Smooth muscle cell (in vitro differentiated cells): ENCODE results near the gene PIP4K2C. TPM values are rescaled to one million over a fixed set of nuclear protein-coding genes. Genes with fewer than 3 reads are reported as not detected.
"Not testable (repeated sequence)": the region's sequence is repeated elsewhere in the genome, so short reads cannot be mapped to it uniquely, and the experiment has no call there.

Source experiments
- DNase-seq: peaks from one replicate; lab custom pipeline; 2025; ENCODE audit not compliant: unreplicated experiment; lab: John Stamatoyannopoulos, UW
- H2AFZ ChIP-seq: fragments of 200-600 bp; sonication (generic); 2 replicates; pipeline ENCODE4 v1.6.0; 2016; ENCODE audit warnings: antibody characterized with exemption, low read depth, mild to moderate bottlenecking
- H3F3A ChIP-seq: fragments of 200-600 bp; sonication (generic); 2 replicates; pipeline ENCODE4 v1.6.0; 2017; ENCODE audit warnings: antibody characterized with exemption, low read depth
- H3K27ac ChIP-seq: fragments of 200-600 bp; sonication (generic); 2 replicates; pipeline ENCODE4 v1.5.1; 2016; ENCODE audit warnings: low read depth, mild to moderate bottlenecking
- H3K27me3 ChIP-seq: fragments of 200-600 bp; sonication (generic); 2 replicates; pipeline ENCODE4 v1.6.1; 2016; ENCODE audit warnings: low read depth, mild to moderate bottlenecking
- H3K36me3 ChIP-seq: fragments of 200-600 bp; sonication (generic); 2 replicates; pipeline ENCODE4 v1.5.1; 2016; ENCODE audit warnings: low read depth
- H3K4me1 ChIP-seq: fragments of 200-600 bp; sonication (generic); 2 replicates; pipeline ENCODE4 v1.5.1; 2016; ENCODE audit warnings: low read depth
- H3K4me2 ChIP-seq: fragments of 200-600 bp; sonication (generic); 2 replicates; pipeline ENCODE4 v1.6.0; 2016; ENCODE audit warnings: mild to moderate bottlenecking
- H3K4me3 ChIP-seq: fragments of 200-600 bp; sonication (generic); 2 replicates; pipeline ENCODE4 v1.5.1; 2016; ENCODE audit warnings: mild to moderate bottlenecking
- H3K79me2 ChIP-seq: fragments of 200-600 bp; sonication (generic); 2 replicates; pipeline ENCODE4 v1.6.0; 2016; ENCODE audit warnings: low read depth, mild to moderate bottlenecking
- H3K9ac ChIP-seq: fragments of 200-600 bp; sonication (generic); 2 replicates; pipeline ENCODE4 v1.6.0; 2016; ENCODE audit warnings: low read depth
- H3K9me3 ChIP-seq: fragments of 200-600 bp; sonication (generic); replicated peaks from 2 replicates; pipeline ENCODE4 v1.5.1; 2016; ENCODE audit warnings: low read depth
- H4K20me1 ChIP-seq: fragments of 200-600 bp; sonication (generic); 2 replicates; pipeline ENCODE4 v1.6.0; 2016; ENCODE audit warnings: low read depth
- CTCF ChIP-seq: fragments of 200-600 bp; sonication (generic); IDR thresholded peaks from 2 replicates; pipeline ENCODE4 v1.5.1; 2017; ENCODE audit warnings: borderline replicate concordance, mild to moderate bottlenecking, antibody characterized with exemption; ENCODE audit not compliant: insufficient read depth, poor library complexity, severe bottlenecking
- WGBS: methylation state at CpG from one replicate; pipeline ENCODE4 v1.1.7; 2016; ENCODE audit warnings: low lambda C conversion rate; 5-methylcytosine and 5-hydroxymethylcytosine counted together
- polyA plus RNA-seq: library from polyadenylated mRNA; unstranded; fragments of >200 nt; fragmentation: Nextera tagmentation; extraction: Ambion mirVana; gene quantifications from 2 replicates; pipeline ENCODE4 v1.2.1, GENCODE V29; 2016
- total RNA-seq: library from RNA; depleted of rRNA; stranded (reverse); fragments of >200 nt; gene quantifications from 2 replicates; pipeline ENCODE4 v1.2.3, GENCODE V29; 2014

PIP4K2C gene
- total and polyA plus RNA-seq, 2 experiments from 2014 or later, result 33.3 to 39.5 TPM

DNA sequence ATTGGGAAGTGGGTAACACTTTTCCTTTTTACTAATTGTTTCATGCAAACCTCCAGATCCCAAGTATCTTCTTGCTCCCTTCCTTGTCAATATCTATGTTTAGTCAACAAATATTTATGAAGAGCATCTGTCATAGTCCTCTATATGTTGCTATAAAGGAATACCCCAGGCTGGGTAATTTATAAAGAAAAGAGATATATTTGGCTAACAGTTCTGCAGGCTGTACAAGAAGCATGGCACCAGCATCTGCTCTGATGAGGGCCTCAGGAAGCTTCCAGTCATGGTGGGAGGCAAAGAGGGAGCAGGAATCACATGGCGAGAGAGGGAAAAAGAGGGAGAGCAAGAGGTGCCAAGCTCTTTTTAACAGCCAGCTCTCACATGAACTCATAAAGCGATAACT, 36.5 kb upstream of the PIP4K2C start:
- Histone ChIP-seq H3K4me3 (no peak overlapping the region), H3K4me1 (peaks cover 37% of the 10 kb centered on the region), H3K9ac (no peak overlapping the region), H2AFZ (no peak overlapping the region), H3K79me2 (peaks cover 20% of the 10 kb centered on the region), H4K20me1 (peaks cover 7% of the 10 kb centered on the region), H3K36me3 (no peaks in the 10 kb centered on the region), H3K27me3 (peaks cover under 1% of the 10 kb centered on the region), H3F3A (peaks cover 19% of the 10 kb centered on the region), H3K4me2 (no peak overlapping the region), H3K27ac (peak overlapping the region; percentile 74), H3K9me3 (no peaks in the 10 kb centered on the region)
- WGBS, result 96% methylated on average over 2 of the region's 2 CpGs
- DNase-seq, result no peak
- TF ChIP-seq CTCF, result no peak

DNA sequence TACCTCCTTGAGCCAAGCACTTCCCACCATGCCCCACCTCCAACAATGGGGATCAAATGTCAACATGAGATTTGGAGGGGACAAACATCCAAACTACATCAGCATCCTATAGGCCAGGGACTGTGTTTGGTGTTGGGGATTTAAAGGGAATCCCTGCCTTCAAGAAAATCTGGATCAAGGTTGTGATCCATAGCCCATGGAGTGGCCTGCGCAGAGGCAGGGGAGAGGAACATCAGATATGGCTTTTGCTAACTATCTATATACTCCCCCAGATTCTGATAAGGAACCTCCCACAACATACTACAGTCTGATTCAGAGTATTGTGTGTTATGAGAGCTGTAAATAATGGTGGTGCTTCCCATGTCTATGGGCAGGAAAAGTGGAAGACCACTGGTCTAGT, 36.1 kb upstream of the PIP4K2C start:
- H3F3A ChIP-seq, result peaks cover 19% of the 10 kb centered on the region
- H3K79me2 ChIP-seq, result peaks cover 20% of the 10 kb centered on the region
- H3K9me3 ChIP-seq, result no peaks in the 10 kb centered on the region
- no peaks in the 10 kb centered on the region for H3K27me3 ChIP-seq
- H3K9ac ChIP-seq, result no peak overlapping the region
- no peak overlapping the region for H3K4me3 ChIP-seq
- no peaks in the 10 kb centered on the region for H3K36me3 ChIP-seq
- H2AFZ ChIP-seq, result no peak overlapping the region
- 85% methylated on average over 1 of the region's 1 CpG for WGBS
- H3K4me1 ChIP-seq, result peaks cover 34% of the 10 kb centered on the region
- no peak for TF ChIP-seq CTCF
- peaks cover 8% of the 10 kb centered on the region for H4K20me1 ChIP-seq
- DNase-seq, result no peak
- no peak overlapping the region for H3K4me2 ChIP-seq
- H3K27ac ChIP-seq, result no peak overlapping the region

DNA sequence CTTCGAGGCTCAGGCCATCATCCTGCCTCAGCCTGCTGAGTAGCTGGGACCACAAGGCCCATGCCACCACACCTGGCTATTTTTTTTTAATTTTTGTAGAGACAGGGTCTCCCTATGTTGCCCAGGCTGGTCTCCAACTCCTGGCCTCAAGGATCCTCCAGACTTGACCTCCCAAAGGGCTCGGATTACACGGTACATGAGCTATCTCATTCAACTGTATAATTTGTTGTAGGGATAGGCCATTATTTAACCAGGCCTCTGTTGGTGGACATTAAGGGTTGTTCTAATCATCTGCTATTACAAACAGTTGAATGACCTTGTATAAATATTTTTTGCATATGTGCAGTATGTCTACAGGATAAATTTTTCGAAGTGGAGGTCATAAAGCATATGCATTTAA, 32.1 kb upstream of the PIP4K2C start:
- Histone ChIP-seq H3K36me3 (no peaks in the 10 kb centered on the region), H3K27me3 (no peaks in the 10 kb centered on the region), H3K9ac (no peak overlapping the region), H3K4me2 (no peak overlapping the region), H4K20me1 (peaks cover 34% of the 10 kb centered on the region), H3K4me1 (peaks cover 11% of the 10 kb centered on the region), H3K79me2 (peaks cover 20% of the 10 kb centered on the region), H3F3A (peaks cover 4% of the 10 kb centered on the region), H3K27ac (no peak overlapping the region), H2AFZ (no peak overlapping the region), H3K9me3 (no peaks in the 10 kb centered on the region), H3K4me3 (no peak overlapping the region)
- no peak for DNase-seq
- TF ChIP-seq CTCF, result no peak
- 87% methylated on average over 4 of the region's 4 CpGs for WGBS

- Histone ChIP-seq H3K4me1 (peaks cover 6% of the 10 kb centered on the region), H2AFZ (no peak overlapping the region), H3K27me3 (no peaks in the 10 kb centered on the region), H3K79me2 (peaks cover 10% of the 10 kb centered on the region), H3K4me3 (no peak overlapping the region), H3F3A (no peaks in the 10 kb centered on the region), H3K36me3 (no peaks in the 10 kb centered on the region), H4K20me1 (peaks cover 34% of the 10 kb centered on the region), H3K27ac (no peak overlapping the region), H3K4me2 (no peak overlapping the region), H3K9me3 (no peaks in the 10 kb centered on the region), H3K9ac (no peak overlapping the region)
- TF ChIP-seq CTCF, result no peak
- 85% methylated on average over 2 of the region's 2 CpGs for WGBS
- DNase-seq, result no peak
Measured at GRCh38 chr12:57560516-57560915, 30.5 kb upstream of the PIP4K2C start.

- WGBS, result 10% methylated on average over 1 of the region's 1 CpG
- H3K9me3 ChIP-seq, H3K27me3 ChIP-seq, H3K36me3 ChIP-seq, H3K79me2 ChIP-seq, DNase-seq, H3K4me3 ChIP-seq, H3K4me2 ChIP-seq, H3K4me1 ChIP-seq, H3K9ac ChIP-seq, H3K27ac ChIP-seq, H3F3A ChIP-seq, H2AFZ ChIP-seq: not testable (repeated sequence)
- H4K20me1 ChIP-seq, result peaks cover 34% of the 10 kb centered on the region
Measured at GRCh38 chr12:57561117-57561516, 29.9 kb upstream of the PIP4K2C start.
